ENCODE measurements around the gene HYLS1. TPM values are rescaled to one million over a fixed set of nuclear protein-coding genes. Genes with fewer than 3 reads are reported as not detected.
A peak's percentile ranks its signal among the peaks of the same experiment; 100 is the strongest.

The HYLS1 gene, protein sequence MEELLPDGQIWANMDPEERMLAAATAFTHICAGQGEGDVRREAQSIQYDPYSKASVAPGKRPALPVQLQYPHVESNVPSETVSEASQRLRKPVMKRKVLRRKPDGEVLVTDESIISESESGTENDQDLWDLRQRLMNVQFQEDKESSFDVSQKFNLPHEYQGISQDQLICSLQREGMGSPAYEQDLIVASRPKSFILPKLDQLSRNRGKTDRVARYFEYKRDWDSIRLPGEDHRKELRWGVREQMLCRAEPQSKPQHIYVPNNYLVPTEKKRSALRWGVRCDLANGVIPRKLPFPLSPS
- 1.2 and 2.6 TPM in 2 replicates for total RNA-seq (2011; cell fraction: chromatin; rRNA removed; ENCODE audit: low replicate concordance)
- 1.5 and 1.6 TPM in 2 replicates for total RNA-seq (2011; cell fraction: nucleolus; rRNA removed)
- total RNA-seq (2011; cell fraction: nucleoplasm; rRNA removed), result 1.6 TPM in 2 replicates
- total RNA-seq (2014; rRNA removed) (3.3 and 3.8 TPM in 2 replicates), total RNA-seq (2014; rRNA removed; fragmentation: Illumina TruSeq; extraction: Trizol) (4.8 and 5.7 TPM in 2 replicates), total RNA-seq (2015; rRNA removed; fragmentation: Illumina TruSeq; extraction: Trizol) (5.1 and 5.6 TPM in 2 replicates), total RNA-seq (2021) (2.7 and 3.6 TPM in 2 replicates), polyA plus RNA-seq (2011; rRNA removed) (1.1 and 3.2 TPM in 2 replicates), polyA plus RNA-seq (2014; fragmentation: Illumina TruSeq; extraction: Trizol) (3.8 and 5.1 TPM in 2 replicates), polyA plus RNA-seq (2014; fragmentation: Nextera tagmentation; extraction: Ambion mirVana) (1 to 10 TPM; 7.4 to 8.2 TPM), polyA plus RNA-seq (2014; rRNA removed) (3.2 and 4.6 TPM in 2 replicates), polyA minus RNA-seq (2011; rRNA and poly(A)+ RNA removed) (0.99 and 2.9 TPM in 2 replicates), Bru-seq, nascent RNA (percentile 63 among the genes with signal in this experiment), BruChase-seq, experiment 1, labeled RNA remaining after a 2-hour chase (percentile 51 among the genes with signal in this experiment), BruChase-seq, experiment 2, labeled RNA remaining after a 6-hour chase (percentile 51 among the genes with signal in this experiment)
- polyA plus RNA-seq (2011; cell fraction: cytosol; rRNA removed), result 0.71 and 1.0 TPM in 2 replicates
- polyA plus RNA-seq (2011; cell fraction: nucleus; rRNA removed), result 0.73 and 1.6 TPM in 2 replicates
- polyA plus RNA-seq (2012), result 3.0 and 5.3 TPM in 2 replicates
- polyA minus RNA-seq (2011; cell fraction: cytosol; rRNA and poly(A)+ RNA removed), result 0.76 TPM in 1 of 2 replicates, not detected in the other
- 0.44 and 0.67 TPM in 2 replicates for polyA minus RNA-seq (2011; cell fraction: nucleus; rRNA and poly(A)+ RNA removed)
- long read RNA-seq, experiment 1, partial matches to known transcripts, result 0 of 15 reads
- long read RNA-seq, experiment 1, other reads (novel, unspliced or antisense), result 13 of 15 reads
- long read RNA-seq, experiment 2, partial matches to known transcripts, result 2 of 4 reads
- long read RNA-seq, experiment 2, other reads (novel, unspliced or antisense), result 0 of 4 reads
- long read RNA-seq, experiment 3, transcript HYLS1-202 (3 exons, 2,061 nt), result major isoform, 5 of 6 reads
- long read RNA-seq, experiment 3, partial matches to known transcripts, result 0 of 6 reads
- long read RNA-seq, experiment 3, other reads (novel, unspliced or antisense), result 1 of 6 reads

DNA sequence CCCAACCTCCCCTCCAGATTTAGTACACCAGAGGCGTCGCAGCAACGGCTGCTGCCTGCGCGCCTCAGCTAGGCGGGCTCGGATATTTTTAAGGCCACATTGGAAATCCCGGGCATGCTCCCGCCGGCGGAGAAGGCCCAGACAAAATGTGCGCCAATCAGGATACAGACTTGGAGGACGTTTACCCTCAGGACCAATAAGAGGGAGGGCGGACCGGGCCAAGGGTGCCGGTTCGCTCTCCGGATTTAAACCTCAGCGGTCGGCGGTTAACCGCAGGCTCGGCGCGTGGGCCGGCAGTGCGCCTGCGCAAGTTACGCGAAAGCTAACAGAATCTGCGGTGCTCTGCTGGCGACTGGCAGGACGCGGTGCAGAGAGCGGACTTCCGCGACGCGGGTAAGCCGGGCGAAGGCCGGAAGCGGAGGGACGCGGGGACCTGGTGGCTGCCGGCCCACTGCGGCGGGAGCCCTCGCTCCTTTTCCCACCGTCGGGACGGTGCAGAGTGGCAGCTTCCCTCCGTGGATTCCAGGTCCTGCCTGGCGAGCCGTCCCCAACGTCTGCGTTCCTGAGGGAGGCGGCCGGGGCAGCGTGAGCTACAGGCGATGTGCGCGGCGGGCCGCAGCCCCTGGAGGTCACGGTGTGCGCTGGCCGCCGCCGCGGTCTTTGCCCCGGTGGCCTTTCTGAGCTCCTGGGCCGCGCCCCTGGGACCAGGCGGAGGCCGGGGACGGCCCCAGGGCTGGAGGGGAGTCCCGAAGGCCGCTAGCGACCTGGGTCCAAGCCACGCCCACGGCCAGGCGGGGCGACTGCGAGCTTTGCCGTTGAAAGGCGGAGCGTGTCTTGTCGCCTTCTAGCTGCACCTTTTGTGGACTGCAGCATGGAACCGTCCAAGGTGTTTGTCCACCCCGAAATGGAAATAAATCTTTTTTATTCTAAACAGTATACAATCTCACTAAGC is at the start of gene HYLS1:
Gene HYLS1 (plus strand): TSS at position 296 of the 952 bp plus-strand sequence. CDS start 11,701 bp downstream, outside the sequence.
- ATAC-seq (peak; percentile 96), FAIRE-seq (peak; percentile 81), DNase-seq (ENCODE audit: extremely low read depth in 1 of 4, low spot score in 3 of 4) (peak; percentile 85 to 94 (median 89))
- peak within 1 kb of the TSS; percentile 98 for H2AFZ ChIP-seq (ENCODE audit: low read depth, low read length)
- H3K4me1 ChIP-seq (replicated peaks in 1 of 2; ENCODE audit: control insufficient read depth in 2 of 2, insufficient read depth in 2 of 2, low read length in 2 of 2), result peaks cover 13 to 31% of the 10 kb centered on the region in 2 experiments
- no peaks in the 10 kb centered on the region for H3K27me3 ChIP-seq (ENCODE audit: control insufficient read depth in 2 of 2, insufficient read depth in 2 of 2, low read length in 2 of 2)
- H3K9ac ChIP-seq (ENCODE audit: insufficient read depth in 1 of 2, low read depth in 2 of 2, low read length in 2 of 2), result peak within 1 kb of the TSS; percentile 76 to 98
- H3K9me3 ChIP-seq (replicated peaks; ENCODE audit: control insufficient read depth, insufficient read depth, low read depth, low read length), result no peaks in the 10 kb centered on the region
- ChIA-PET CTCF (ENCODE audit: low intra/inter-chr PET ratio) (no interaction called here), POLR2A (interaction anchor here (0.6 to 2.5 kb wide), 10 partner anchors 9 to 1127 kb away, joined by 3 to 10 read pairs (median 4); partner anchors contain the start of gene PUS3)
- H4K20me1 ChIP-seq (replicated peaks; ENCODE audit: control insufficient read depth, insufficient read depth, low read length), result no peaks in the 10 kb centered on the region
- no peaks in the 10 kb centered on the region for H3K9me1 ChIP-seq (ENCODE audit: control insufficient read depth, insufficient read depth, low read length)
- H3K4me3 ChIP-seq, result peak within 1 kb of the TSS; percentile 62
- 3% methylated on average over 66 of the region's 91 CpGs for WGBS (ENCODE audit: insufficient coverage, low coverage, missing lambda C conversion rate)
- peak within 1 kb of the TSS; percentile 91 for H3K4me2 ChIP-seq (ENCODE audit: insufficient read depth, low read length)
- intact Hi-C loops (cut with micrococcal nuclease) (no loop called here), in situ Hi-C loops (cut with MboI) (loop anchor here (25.0 kb wide), 1 partner anchor 925 kb away; the partner anchor contains the start of gene CCDC15)
- TSS peak; percentile 50 for BruUV-seq (replicated peaks)
- H3K36me3 ChIP-seq (ENCODE audit: control insufficient read depth, insufficient read depth, low read length), result peaks cover 6% of the 10 kb centered on the region; the same call in 1 of the 3 replicates
- 0 out of 3 replicates have a peak, but pooled peaks cover 2% of the 10 kb centered on the region for H3K79me2 ChIP-seq (ENCODE audit: control insufficient read depth, insufficient read depth, low read length)
- H3K27ac ChIP-seq (ENCODE audit: extremely low read depth, low read depth, low read length), result peak within 1 kb of the TSS; percentile 83
- TF ChIP-seq ZNF384 (IDR thresholded peaks at IDR 0.05; ENCODE audit: low read depth, low read length), result no peak
- TF ChIP-seq HOMEZ (CRISPR knock-in tag; IDR thresholded peaks at IDR 0.05), result no peak
- no peak for TF ChIP-seq KAT7 (CRISPR knock-in tag; IDR thresholded peaks at IDR 0.05; ENCODE audit: borderline replicate concordance)
- TF ChIP-seq, protein P1, sequence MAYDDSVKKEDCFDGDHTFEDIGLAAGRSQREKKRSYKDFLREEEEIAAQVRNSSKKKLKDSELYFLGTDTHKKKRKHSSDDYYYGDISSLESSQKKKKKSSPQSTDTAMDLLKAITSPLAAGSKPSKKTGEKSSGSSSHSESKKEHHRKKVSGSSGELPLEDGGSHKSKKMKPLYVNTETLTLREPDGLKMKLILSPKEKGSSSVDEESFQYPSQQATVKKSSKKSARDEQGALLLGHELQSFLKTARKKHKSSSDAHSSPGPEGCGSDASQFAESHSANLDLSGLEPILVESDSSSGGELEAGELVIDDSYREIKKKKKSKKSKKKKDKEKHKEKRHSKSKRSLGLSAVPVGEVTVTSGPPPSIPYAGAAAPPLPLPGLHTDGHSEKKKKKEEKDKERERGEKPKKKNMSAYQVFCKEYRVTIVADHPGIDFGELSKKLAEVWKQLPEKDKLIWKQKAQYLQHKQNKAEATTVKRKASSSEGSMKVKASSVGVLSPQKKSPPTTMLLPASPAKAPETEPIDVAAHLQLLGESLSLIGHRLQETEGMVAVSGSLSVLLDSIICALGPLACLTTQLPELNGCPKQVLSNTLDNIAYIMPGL (CRISPR knock-in tag; IDR thresholded peaks at IDR 0.05), result peak; percentile 83; the same call in 1 of the 2 replicates
- TF ChIP-seq ZNF77 (CRISPR knock-in tag; IDR thresholded peaks at IDR 0.05), result no peak
- TF ChIP-seq, protein P2, sequence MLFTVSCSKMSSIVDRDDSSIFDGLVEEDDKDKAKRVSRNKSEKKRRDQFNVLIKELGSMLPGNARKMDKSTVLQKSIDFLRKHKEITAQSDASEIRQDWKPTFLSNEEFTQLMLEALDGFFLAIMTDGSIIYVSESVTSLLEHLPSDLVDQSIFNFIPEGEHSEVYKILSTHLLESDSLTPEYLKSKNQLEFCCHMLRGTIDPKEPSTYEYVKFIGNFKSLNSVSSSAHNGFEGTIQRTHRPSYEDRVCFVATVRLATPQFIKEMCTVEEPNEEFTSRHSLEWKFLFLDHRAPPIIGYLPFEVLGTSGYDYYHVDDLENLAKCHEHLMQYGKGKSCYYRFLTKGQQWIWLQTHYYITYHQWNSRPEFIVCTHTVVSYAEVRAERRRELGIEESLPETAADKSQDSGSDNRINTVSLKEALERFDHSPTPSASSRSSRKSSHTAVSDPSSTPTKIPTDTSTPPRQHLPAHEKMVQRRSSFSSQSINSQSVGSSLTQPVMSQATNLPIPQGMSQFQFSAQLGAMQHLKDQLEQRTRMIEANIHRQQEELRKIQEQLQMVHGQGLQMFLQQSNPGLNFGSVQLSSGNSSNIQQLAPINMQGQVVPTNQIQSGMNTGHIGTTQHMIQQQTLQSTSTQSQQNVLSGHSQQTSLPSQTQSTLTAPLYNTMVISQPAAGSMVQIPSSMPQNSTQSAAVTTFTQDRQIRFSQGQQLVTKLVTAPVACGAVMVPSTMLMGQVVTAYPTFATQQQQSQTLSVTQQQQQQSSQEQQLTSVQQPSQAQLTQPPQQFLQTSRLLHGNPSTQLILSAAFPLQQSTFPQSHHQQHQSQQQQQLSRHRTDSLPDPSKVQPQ (CRISPR knock-in tag; IDR thresholded peaks at IDR 0.05; ENCODE audit: borderline replicate concordance), result no peak
- peak; percentile 97 for TF ChIP-seq CC2D1A (IDR thresholded peaks at IDR 0.05)

All from K562 (cell line).